Fibroblast of the aortic adventitia (primary cell): ENCODE measurements around the gene FRAT2. TPM values are rescaled to one million over a fixed set of nuclear protein-coding genes. Genes with fewer than 3 reads are reported as not detected.
"Not testable (repeated sequence)": the region's sequence is repeated elsewhere in the genome, so short reads cannot be mapped to it uniquely, and the experiment has no call there.

Experiments
- DNase-seq: peaks from one replicate; pipeline ENCODE4 v3.0.0-alpha.2; 2010; ENCODE audit warnings: low read depth
- H3K4me3 ChIP-seq: 2 replicates; pipeline ENCODE4 v1.5.1; 2011; ENCODE audit warnings: low read depth, mild to moderate bottlenecking, control low read depth, low read length, moderate library complexity
- small RNA-seq: library from RNA; depleted of rRNA; stranded (forward); fragments of <200 nt; gene quantifications from one replicate; pipeline ENCODE3, GENCODE V24; 2012
- total RNA-seq: library from RNA; depleted of rRNA; stranded (reverse); fragments of >200 nt; gene quantifications from 2 replicates; pipeline ENCODE4 v1.2.3, GENCODE V29; 2012; ENCODE audit warnings: low replicate concordance
- TF ChIP-seq, protein P1 (sequence below): IDR thresholded peaks from 2 replicates; pipeline ENCODE4 v1.5.1; 2011; ENCODE audit warnings: mild to moderate bottlenecking, low read length, control low read depth, inconsistent platforms; ENCODE audit not compliant: insufficient read depth

The FRAT2 gene
- total RNA-seq, 1 donor = 5.2 TPM

GRCh38 chr10:97292862-97293198, 41.7 kb downstream of the FRAT2 start:
- H3K4me3 ChIP-seq = no peak overlapping the region

GRCh38 chr10:97292097-97292861, 42.2 kb downstream of the FRAT2 start, which contains the start of gene ARHGAP19:
TSS of gene ARHGAP19 (minus strand) at chr10:97292637. CDS start at chr10:97292627, 10 bp downstream.
- TF ChIP-seq, protein P1, sequence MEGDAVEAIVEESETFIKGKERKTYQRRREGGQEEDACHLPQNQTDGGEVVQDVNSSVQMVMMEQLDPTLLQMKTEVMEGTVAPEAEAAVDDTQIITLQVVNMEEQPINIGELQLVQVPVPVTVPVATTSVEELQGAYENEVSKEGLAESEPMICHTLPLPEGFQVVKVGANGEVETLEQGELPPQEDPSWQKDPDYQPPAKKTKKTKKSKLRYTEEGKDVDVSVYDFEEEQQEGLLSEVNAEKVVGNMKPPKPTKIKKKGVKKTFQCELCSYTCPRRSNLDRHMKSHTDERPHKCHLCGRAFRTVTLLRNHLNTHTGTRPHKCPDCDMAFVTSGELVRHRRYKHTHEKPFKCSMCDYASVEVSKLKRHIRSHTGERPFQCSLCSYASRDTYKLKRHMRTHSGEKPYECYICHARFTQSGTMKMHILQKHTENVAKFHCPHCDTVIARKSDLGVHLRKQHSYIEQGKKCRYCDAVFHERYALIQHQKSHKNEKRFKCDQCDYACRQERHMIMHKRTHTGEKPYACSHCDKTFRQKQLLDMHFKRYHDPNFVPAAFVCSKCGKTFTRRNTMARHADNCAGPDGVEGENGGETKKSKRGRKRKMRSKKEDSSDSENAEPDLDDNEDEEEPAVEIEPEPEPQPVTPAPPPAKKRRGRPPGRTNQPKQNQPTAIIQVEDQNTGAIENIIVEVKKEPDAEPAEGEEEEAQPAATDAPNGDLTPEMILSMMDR = peak; percentile 28
- DNase-seq = peak; percentile 98
- peak within 1 kb of the TSS; percentile 89 for H3K4me3 ChIP-seq

More at GRCh38 chr10:97292862-97293198, 41.7 kb downstream of the FRAT2 start:
- TF ChIP-seq, protein P1 = no peak
- no peak for DNase-seq

- peak overlapping the region; percentile 89 for H3K4me3 ChIP-seq
- TF ChIP-seq, protein P1 = no peak
- no peak for DNase-seq
Observed at GRCh38 chr10:97291357-97292096, 43.0 kb downstream of the FRAT2 start.

DNA sequence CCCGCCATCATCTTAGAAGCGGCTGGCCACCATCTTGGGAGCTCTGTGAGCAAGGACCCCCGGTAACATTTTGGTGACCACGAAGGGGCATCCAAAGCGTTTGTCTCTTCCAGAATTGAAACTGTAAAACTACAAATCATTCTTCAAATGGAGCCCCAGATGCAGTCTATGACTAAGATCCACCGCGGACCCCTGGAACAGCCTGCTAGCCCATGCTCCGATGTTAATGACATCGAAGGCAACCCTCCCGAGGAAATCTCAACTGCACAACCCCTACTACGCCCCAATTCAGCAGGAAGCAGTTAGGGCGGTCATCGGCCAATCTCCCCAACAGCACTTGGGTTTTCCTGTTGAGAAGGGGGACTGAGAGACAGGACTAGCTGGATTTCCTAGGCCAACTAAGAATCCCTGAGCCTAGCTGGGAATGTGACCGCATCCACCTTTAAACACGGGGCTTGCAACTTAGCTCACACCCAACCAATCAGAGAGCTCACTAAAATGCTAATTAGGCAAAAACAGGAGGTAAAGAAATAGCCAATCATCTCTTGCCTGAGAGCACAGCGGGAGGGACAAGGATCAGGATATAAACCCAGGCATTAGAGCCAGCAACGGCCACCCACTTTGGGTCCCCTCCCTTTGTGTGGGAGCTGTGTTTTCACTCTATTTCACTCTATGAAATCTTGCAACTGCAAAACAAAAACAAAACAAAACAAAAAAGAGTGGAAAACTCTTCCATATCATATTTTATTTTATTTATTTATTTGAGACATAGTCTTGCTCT, 43.8 kb downstream of the FRAT2 start:
- not testable (repeated sequence) for DNase-seq, H3K4me3 ChIP-seq

- not testable (repeated sequence) for H3K4me3 ChIP-seq, DNase-seq
Observed at GRCh38 chr10:97290076-97290475, 44.5 kb downstream of the FRAT2 start.

Small RNAs within 50 kb of the gene (small RNA-seq; reads per million reads assigned to genes)
- not detected for gene RF00017

Other genes starting within 250 kb of the FRAT2 start
- 0.09 TPM in 1 of 2 replicates, not detected in the other for gene SLIT1, start 148.8 kb downstream of the FRAT2 start, total RNA-seq
- 9.8 and 10.8 TPM in 2 replicates for gene ARHGAP19, start 42.1 kb downstream of the FRAT2 start, total RNA-seq
- gene FRAT1, start 15.5 kb downstream of the FRAT2 start, total RNA-seq = 1.5 and 5.6 TPM in 2 replicates
- gene RRP12, start 66.6 kb upstream of the FRAT2 start, total RNA-seq = 13.0 and 15.9 TPM in 2 replicates
- gene PGAM1, start 91.5 kb upstream of the FRAT2 start, total RNA-seq = 107 and 362 TPM in 2 replicates
- gene EXOSC1, start 111.3 kb upstream of the FRAT2 start, total RNA-seq = 29.8 and 50.3 TPM in 2 replicates
- gene ZDHHC16, start 111.4 kb upstream of the FRAT2 start, total RNA-seq = 24.9 and 45.5 TPM in 2 replicates
- 50.9 and 81.1 TPM in 2 replicates for gene MMS19, start 163.7 kb upstream of the FRAT2 start, total RNA-seq
- gene UBTD1, start 164.2 kb upstream of the FRAT2 start, total RNA-seq = 22.1 and 35.2 TPM in 2 replicates
- gene ANKRD2, start 238.1 kb upstream of the FRAT2 start, total RNA-seq = 0.27 and 0.57 TPM in 2 replicates
- gene HOGA1, start 249.7 kb upstream of the FRAT2 start, total RNA-seq = 0.08 and 0.72 TPM in 2 replicates